ENCODE data around the gene POMGNT1. TPM values are rescaled to one million over a fixed set of nuclear protein-coding genes. Genes with fewer than 3 reads are reported as not detected.

The POMGNT1 gene
- total and polyA plus RNA-seq, 12 donors, result 74.3 to 164 (median 142) TPM

GRCh38 chr1:46152016-46152415 lies 46.2 kb downstream of the POMGNT1 start:
- Histone ChIP-seq H3K36me3 (no peaks in the 10 kb centered on the region), H3K27me3 (no peaks in the 10 kb centered on the region), H3K4me3 (no peak overlapping the region), H3K9me3 (no peaks in the 10 kb centered on the region), H3K27ac (no peak overlapping the region), H3K4me1 (peaks cover 0 to 14% (median 3%) of the 10 kb centered on the region in 9 donors)
- 77 to 84% methylated on average over 3 of the region's 3 CpGs for WGBS, 2 donors
- ATAC-seq (peak in 1 of 8 donors; percentile 67), DNase-seq (no peak)
- intact Hi-C loops (cut with DNase I), result no loop called here
- TF ChIP-seq CTCF (IDR thresholded peaks at IDR 0.05), result no peak

- 70 to 75% methylated on average over 2 of the region's 2 CpGs for WGBS, 2 donors
- DNase-seq (no peak), ATAC-seq (peak; percentile 58 to 95 (median 79))
- no peaks in the 10 kb centered on the region for H3K27me3 ChIP-seq
- no peaks in the 10 kb centered on the region for H3K9me3 ChIP-seq
- H3K36me3 ChIP-seq, result no peaks in the 10 kb centered on the region
- H3K4me1 ChIP-seq, result peaks cover 0 to 14% (median 3%) of the 10 kb centered on the region in 9 donors
- intact Hi-C loops (cut with DNase I), result loop anchor here in 1 of 10 donors (1.0 kb wide), 1 partner anchor 16 kb away; no protein-coding TSS in a partner anchor
- TF ChIP-seq CTCF (IDR thresholded peaks at IDR 0.05), result no peak
- H3K27ac ChIP-seq, result peak overlapping the region; percentile 26 to 78 (median 67)
- H3K4me3 ChIP-seq, result no peak overlapping the region
Measured at GRCh38 chr1:46150085-46150484, 48.1 kb downstream of the POMGNT1 start.

GRCh38 chr1:46148318-46148717 lies 49.9 kb downstream of the POMGNT1 start:
- ATAC-seq, result no peak
- intact Hi-C loops (cut with DNase I), result no loop called here
- WGBS, 2 donors, result 72 to 78% methylated on average over 2 of the region's 2 CpGs
- Histone ChIP-seq H3K4me3 (no peak overlapping the region), H3K9me3 (no peaks in the 10 kb centered on the region), H3K27ac (no peak overlapping the region), H3K4me1 (peaks cover 0 to 14% (median 3%) of the 10 kb centered on the region in 9 donors), H3K27me3 (no peaks in the 10 kb centered on the region), H3K36me3 (no peaks in the 10 kb centered on the region)
- no peak for TF ChIP-seq CTCF (IDR thresholded peaks at IDR 0.05)
- no peak for DNase-seq

Other genes starting within 250 kb of the POMGNT1 start
- gene PIK3R3, start 65.8 kb downstream of the POMGNT1 start, total RNA-seq, result 10 to 100 TPM; 22.9 to 54.5 (median 40.1) TPM
- gene PIK3R3, start 65.8 kb downstream of the POMGNT1 start, polyA plus RNA-seq, result 10 to 100 TPM; 15.4 to 31.6 TPM
- gene TSPAN1, start 23.3 kb downstream of the POMGNT1 start, total RNA-seq, result 1 to 10 TPM in 9 of 10 donors, under 1 TPM in 1; 0.80 to 2.3 (median 1.7) TPM
- 1 to 10 TPM; 1.3 to 5.3 TPM for gene TSPAN1, start 23.3 kb downstream of the POMGNT1 start, polyA plus RNA-seq
- gene P3R3URF, start 21.9 kb downstream of the POMGNT1 start, total RNA-seq, result not detected
- not detected for gene P3R3URF, start 21.9 kb downstream of the POMGNT1 start, polyA plus RNA-seq
- 10 to 100 TPM in 3 of 10 donors, 1 to 10 TPM in 7; 5.5 to 13.5 (median 8.0) TPM for gene LURAP1, start 4.9 kb upstream of the POMGNT1 start, total RNA-seq
- gene LURAP1, start 4.9 kb upstream of the POMGNT1 start, polyA plus RNA-seq, result 1 to 10 TPM; 6.4 to 7.3 TPM
- gene RAD54L, start 49.3 kb upstream of the POMGNT1 start, total RNA-seq, result 1 to 10 TPM in 3 of 10 donors, under 1 TPM in 6, not detected in 1; 0.42 to 2.8 (median 0.68) TPM
- 1 to 10 TPM in 1 of 2 donors, under 1 TPM in 1; 0.35 to 1.0 TPM for gene RAD54L, start 49.3 kb upstream of the POMGNT1 start, polyA plus RNA-seq
- 10 to 100 TPM; 36.7 to 52.5 (median 43.6) TPM for gene LRRC41, start 105.2 kb upstream of the POMGNT1 start, total RNA-seq
- 10 to 100 TPM; 15.4 to 23.1 TPM for gene LRRC41, start 105.2 kb upstream of the POMGNT1 start, polyA plus RNA-seq
- gene UQCRH, start 105.3 kb upstream of the POMGNT1 start, total RNA-seq, result 1,000 to 10,000 TPM in 5 of 10 donors, 100 to 1,000 TPM in 5; 759 to 1,195 (median 1,005) TPM
- 1,000 to 10,000 TPM in 1 of 2 donors, 100 to 1,000 TPM in 1; 819 to 1,588 TPM for gene UQCRH, start 105.3 kb upstream of the POMGNT1 start, polyA plus RNA-seq
- 10 to 100 TPM; 12.5 to 18.7 (median 16.5) TPM for gene NSUN4, start 142.4 kb upstream of the POMGNT1 start, total RNA-seq
- 1 to 10 TPM; 9.6 to 9.9 TPM for gene NSUN4, start 142.4 kb upstream of the POMGNT1 start, polyA plus RNA-seq
- 1 to 10 TPM; 1.8 to 9.8 (median 3.1) TPM for gene FAAH, start 195.9 kb upstream of the POMGNT1 start, total RNA-seq
- 10 to 100 TPM in 1 of 2 donors, 1 to 10 TPM in 1; 2.4 to 16.4 TPM for gene FAAH, start 195.9 kb upstream of the POMGNT1 start, polyA plus RNA-seq

All from heart right ventricle (tissue), 16 donors.